HG03159 (cell line): ENCODE results near the gene MYO6.
A peak's percentile ranks its signal among the peaks of the same experiment; 100 is the strongest.

Experiments used
- ATAC-seq: cut with Tn5 transposase; IDR thresholded peaks from one replicate; pipeline ENCODE4 v1.9.1; 2021; ENCODE audit warnings: mild to moderate bottlenecking, moderate library complexity; ENCODE audit not compliant: unreplicated experiment

MYO6 gene

DNA sequence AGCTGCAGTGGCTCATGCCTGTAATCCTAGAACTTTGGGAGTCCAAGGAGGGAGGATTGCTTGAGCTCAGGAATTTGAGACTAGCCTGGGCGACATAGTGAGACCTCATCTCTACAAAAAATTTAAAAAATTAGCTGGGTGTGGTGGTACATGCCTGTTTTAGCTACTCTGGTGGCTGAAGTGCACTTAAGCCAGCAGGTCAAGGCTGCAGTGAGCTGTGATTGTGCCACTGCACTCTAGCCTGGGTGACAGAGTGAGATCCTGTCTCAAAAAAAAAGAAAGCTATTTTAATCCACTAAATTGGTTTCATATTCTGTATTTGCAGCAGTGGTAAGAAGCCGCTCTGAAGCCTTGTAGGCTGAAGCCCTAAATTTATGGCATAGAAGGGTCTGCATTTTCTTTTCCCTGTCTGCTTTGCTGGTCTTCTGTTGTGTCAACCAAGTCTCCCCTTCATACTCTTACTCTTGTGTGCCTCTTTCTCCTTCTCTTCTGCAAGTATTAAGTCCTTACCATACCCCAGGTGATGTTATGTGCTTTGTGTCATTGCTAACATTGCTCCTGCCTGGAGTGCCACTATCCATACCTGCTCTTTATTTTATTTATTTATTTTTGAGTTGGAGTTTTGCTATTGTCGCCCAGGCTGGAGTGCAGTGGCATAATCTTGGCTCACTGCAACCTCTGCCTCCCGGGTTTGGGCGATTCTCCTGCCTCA, 70.9 kb downstream of the MYO6 start:
- no peak for ATAC-seq

DNA sequence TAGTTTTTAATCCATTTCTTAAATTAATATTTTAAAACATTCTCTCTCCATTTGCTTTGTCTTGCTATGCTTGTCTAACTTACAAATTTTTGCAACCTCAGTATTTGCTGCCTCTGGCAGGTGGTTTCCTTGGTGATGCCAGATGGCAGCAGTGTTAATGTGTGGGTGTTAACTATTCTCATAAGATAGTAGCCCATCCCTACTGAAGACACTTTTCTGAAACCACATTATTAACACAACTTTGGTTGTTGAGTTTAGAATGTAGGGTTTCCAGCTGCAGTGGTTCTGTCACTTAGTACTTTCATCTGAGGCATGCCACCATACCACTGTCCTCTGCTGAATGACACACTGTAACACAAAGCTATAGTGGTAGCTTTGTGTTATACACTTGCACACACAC, 75.1 kb downstream of the MYO6 start:
- ATAC-seq = peak; percentile 85

- no peak for ATAC-seq
Observed at GRCh38 chr6:75827163-75827562, 78.1 kb downstream of the MYO6 start.

DNA sequence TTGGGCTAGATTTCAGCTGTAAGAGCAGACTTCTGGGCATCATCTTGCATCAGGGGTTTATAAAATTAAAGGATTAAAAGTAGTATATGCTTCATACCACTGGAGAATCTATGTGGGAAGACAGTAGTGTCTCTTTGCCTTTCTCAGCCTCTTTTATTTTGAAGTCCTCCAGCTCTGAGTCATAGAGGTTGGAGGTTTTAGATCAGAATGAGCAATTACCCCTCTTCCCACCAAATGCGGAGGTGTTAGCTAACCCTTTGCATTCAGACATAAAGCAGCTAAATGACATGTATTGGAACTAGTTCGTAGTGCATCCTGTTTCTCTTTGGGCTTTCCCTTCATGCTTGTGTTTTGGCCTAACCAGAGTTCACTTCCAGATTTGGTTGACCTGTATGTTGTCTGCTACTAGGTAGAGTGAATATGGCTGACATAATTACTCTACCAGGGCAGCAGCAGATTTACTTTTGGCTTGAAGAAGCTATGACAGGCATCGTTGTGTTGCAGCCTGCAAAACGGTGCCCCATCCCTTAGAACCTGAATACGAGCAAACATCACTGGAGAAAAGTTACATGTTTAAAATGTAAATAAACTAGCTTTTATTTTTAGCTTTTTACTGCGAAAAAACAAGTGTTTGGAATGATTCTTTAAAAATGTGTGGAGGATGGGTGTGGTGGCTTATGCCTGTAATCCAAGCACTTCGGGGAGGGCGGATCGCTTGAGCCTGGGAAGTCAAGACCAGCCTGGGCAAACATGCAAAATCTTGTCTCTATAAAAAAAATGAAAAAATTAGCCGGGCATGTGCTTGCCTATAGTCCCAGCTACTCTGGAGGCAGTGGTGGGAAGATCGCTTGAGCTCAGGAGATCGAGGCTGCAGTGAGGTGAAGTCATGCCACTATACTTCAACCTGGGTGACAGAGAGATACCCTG, 82.2 kb downstream of the MYO6 start:
- ATAC-seq = peak; percentile 46

DNA sequence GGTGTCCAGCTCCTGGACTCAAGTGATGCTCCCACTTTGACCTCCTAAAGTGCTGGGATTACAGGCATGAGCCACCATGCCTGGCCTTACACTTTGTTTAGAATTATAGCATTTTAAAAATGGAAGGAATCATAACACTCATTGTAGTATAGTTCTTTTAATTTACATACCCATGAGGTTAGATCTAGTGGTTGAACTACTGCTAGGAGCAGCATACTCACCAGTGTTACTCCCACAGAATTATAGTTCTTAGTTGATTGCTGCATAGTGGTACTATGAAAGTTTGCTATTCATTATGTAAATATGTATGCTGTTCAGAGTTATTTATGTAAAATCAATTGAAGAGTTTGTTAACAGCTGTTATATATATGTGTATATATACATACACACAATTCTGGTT, 85.4 kb downstream of the MYO6 start:
- ATAC-seq = no peak

- no peak for ATAC-seq
Observed at GRCh38 chr6:75842191-75842590, 93.2 kb downstream of the MYO6 start.

DNA sequence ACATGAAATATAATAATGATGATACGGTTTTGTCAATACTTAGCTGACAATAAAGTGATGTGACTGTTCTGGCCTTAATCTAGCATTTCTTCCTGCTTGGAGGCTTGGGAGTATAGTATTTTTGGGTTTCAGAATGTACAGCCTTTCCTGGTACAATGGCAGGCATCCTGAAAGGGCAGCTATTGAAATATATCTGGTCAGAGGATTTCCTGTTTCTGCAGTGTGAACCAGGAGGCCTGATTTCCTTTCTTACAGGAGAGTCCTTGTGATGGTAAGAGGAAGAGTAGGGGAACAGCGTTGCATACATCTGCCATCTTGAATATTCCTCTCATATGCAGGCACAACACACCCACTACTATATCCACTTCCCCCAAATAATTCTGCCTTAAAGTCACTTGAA, 93.7 kb downstream of the MYO6 start:
- ATAC-seq = no peak

DNA sequence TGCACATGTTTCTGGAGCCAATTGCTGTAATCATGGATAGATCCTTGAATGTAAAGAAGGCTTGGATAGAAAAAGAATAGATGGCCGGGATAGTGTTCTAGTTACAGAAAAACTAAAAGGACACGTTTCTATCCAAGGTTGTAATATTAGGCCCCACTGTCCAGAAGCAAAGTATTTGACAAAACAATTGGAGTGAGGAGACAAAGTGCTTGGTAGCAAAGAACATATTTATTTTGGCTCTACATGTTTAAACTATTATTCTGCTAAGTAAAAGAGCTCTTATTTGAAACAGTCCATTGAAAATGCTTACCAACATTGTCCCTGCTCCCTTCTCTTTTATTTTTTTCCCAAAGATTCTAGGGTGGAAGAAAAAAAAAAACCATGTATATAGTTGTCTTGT, 94.4 kb downstream of the MYO6 start:
- no peak for ATAC-seq

DNA sequence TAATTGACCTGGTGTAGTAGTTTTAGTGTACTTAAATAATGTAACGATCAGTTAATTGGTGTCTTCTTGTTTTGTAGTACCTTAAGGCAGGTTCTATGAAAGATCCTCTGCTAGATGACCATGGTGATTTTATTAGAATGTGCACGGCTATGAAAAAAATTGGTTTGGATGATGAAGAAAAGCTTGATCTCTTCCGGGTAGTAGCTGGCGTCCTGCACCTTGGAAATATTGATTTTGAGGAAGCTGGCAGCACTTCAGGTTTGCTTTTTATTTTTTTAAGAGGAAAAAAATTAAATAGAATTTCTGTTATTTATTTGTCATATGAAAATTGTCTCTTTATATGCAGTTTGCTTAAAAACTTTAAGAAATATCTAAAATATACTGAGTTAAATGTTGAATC, 99.2 kb downstream of the MYO6 start:
- no peak for ATAC-seq

DNA sequence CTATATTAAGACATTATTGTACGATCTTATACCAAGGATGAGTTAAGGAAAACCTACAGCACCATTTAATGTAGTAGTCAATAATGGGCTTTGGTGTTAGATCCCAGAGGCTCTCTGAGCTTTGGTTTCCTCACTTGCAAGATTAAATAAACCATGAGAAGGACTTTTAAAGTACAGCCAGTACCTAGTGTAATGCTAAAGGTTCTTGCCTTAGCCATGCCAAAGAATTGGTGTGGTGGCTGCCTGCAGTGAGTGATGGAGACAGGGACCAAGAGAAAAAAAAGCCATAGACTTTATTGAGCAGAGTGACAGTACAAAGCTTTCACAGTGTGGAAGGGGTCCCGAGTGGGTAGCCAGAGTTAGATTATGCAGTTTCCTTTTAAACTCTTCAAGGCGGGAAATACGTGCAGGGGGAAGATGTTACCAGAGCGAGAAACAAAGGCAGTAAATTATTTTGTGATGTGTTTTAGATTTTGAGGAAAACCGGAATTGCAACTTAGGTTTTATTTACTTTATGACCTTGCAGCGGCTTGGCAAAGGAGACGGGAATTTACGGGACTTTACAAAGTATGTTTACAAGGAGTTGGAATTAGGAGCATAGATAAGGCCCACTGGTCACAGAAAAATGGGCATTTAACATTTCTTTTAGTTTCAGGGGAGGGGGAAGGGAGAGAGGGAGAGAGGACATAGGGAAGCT, 100.4 kb downstream of the MYO6 start:
- no peak for ATAC-seq

- ATAC-seq = no peak
Observed at GRCh38 chr6:75850026-75850833, 101.2 kb downstream of the MYO6 start.

DNA sequence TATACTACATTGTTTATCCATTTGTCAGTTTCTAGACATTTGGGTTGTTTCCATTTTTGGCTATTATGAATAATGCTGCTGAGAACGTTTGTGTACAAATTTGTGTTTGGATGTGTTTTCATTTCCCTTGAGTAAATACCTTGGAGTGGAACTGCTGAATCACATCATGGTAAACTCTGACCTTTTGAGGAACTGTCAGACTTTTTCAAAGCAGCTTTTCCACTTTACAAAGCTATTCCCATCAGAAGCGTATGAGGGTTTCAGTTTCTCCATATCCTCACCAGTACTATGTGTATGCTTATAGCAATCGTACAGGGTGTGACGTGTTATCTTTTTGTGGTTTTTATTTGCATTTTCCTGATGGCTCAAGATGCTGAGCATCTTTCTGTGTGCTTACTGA, 103.7 kb downstream of the MYO6 start:
- ATAC-seq = no peak

DNA sequence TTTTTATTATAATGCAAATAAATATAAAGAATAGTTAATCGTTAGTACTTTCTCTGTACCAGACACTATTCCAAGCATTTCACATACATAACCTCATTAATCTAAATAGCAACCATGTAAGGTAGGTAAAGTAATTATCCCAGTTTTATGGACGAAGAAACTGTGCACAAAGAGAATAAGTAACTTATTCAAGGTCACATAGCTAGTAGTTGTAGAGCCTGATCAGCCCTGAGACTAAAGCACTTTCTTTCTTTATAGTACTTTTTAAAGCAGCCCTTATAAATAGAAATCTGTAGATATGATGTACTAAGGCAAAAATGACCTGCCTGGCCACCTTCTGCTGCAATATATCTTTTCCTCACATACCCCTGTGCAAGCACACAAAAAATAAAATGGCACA, 104.8 kb downstream of the MYO6 start:
- ATAC-seq = no peak

GRCh38 chr6:75855052-75855451, 106.0 kb downstream of the MYO6 start:
- ATAC-seq = no peak

DNA sequence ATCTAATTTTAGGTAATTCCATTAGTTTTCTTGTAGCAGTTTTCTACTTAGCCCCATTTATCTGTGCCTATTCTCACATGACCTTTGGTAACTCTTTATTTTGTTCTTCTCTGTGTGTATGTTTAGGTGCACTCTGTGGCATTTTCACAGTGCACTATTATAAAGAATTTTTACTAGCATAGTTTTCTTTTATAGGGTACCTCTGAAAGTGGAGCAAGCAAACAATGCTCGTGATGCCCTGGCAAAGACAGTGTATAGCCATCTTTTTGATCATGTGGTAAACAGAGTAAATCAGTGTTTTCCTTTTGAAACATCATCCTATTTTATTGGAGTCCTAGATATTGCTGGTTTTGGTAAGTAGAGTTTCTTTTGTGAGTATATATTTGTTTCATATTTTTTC, 107.9 kb downstream of the MYO6 start:
- no peak for ATAC-seq

GRCh38 chr6:75863001-75863400, 114.0 kb downstream of the MYO6 start:
- ATAC-seq = no peak

DNA sequence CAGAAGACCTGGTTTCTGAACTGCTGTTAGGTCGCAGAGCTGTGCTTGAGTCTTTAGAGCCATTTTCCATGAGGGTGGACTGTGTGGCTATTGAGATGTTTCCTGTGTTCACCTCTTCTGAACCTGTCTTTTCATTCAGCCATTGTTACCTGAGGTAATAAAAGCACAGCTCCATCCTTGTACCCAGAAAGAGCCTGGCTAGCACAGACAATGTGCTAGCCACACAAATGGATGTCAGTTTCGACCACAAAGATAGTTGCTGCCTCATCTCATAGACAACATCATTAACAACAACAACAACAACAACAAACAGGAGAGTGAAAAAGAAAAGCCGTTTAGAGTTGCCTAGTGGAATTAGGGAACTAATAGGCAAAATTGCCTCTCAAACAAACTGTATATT, 114.7 kb downstream of the MYO6 start:
- ATAC-seq = no peak

GRCh38 chr6:75864446-75864845, 115.4 kb downstream of the MYO6 start:
- ATAC-seq = no peak

DNA sequence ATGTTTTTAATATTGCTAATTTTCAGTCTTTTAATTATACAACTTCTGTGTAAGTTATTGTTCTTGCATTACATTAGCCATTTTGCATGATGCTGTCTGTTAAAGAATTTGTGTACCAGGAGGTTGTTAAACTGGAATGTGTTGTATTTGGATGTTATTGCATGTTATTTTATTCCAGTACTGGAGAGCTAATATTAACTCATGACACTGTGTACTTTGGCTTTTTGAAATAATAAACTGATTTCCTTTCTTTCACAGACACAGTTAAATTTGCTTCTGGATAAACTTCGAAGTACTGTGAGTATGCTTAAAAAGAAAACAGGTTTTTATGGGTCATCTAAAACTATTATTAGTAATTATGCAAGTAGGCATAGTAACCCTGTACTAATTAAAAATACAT, 121.3 kb downstream of the MYO6 start:
- no peak for ATAC-seq

DNA sequence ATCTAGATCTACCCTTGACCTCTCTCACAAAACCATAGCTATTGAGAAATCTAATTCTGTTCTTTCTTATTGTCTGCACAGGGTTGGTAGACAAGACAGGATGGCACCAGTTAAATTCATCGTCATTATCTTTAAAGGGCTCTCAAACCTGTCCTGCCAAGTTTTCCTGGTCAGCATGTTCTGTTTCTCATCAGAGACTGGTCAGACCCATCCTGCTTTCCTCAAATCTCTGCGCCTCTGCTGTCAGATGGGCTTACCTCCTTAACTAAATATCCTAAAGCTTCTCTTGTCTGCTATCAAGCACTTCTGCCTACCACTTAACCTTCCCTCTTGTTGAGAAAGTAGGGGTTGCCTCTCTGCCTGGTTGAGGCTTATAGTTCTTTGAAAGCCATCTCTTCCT, 125.2 kb downstream of the MYO6 start:
- no peak for ATAC-seq

DNA sequence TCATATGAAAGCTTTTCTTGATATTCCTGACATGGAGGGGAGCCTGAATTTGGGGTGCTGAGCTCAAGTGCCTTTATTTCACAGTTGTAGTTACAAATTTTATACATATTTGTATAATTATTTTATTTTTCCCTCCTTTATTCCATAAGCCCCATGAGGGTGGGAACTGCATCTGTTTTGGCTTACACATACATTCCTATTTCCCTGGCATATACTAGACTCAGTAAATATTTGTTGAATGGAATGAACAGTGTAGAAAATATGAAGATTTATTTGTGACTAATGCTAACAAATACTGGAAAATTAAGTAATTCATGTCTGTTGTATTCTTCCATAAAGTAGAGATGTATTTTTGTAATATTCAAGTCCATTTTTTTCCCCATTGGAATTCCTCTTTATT, 127.1 kb downstream of the MYO6 start:
- no peak for ATAC-seq
